ENCODE measurements around the gene INTS4.
"Not testable (repeated sequence)": the region's sequence is repeated elsewhere in the genome, so short reads cannot be mapped to it uniquely, and the experiment has no call there.

The INTS4 gene

GRCh38 chr11:77994434-77995362 is at the start of gene INTS4:
Gene INTS4 (minus strand): TSS chr11:77994668. CDS start chr11:77994643, 25 bp downstream.
- peak; percentile 99 for DNase-seq

- no peak for DNase-seq
Measured at GRCh38 chr11:78041843-78042440, 47.5 kb upstream of the INTS4 start.

DNA sequence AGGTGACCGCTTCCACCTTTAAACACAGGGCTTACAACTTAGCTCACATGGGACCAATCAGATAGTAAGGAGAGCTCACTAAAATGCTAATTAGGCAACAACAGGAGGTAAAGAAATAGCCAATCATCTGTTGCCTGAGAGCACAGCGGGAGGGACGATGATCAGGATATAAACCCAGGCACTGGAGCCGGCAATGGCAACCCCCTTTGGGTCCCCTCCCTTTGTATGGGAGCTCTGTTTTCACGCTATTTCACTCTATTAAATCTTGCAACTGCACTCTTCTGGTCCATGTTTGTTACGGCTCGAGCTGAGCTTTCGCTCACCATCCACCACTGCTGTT is 46.9 kb upstream of the INTS4 start:
- not testable (repeated sequence) for DNase-seq

GRCh38 chr11:78040691-78041379 is 46.4 kb upstream of the INTS4 start:
- no peak for DNase-seq

GRCh38 chr11:78039919-78040671 is 45.6 kb upstream of the INTS4 start:
- peak; percentile 32 for DNase-seq

- no peak for DNase-seq
Measured at GRCh38 chr11:78039391-78039918, 45.0 kb upstream of the INTS4 start.

GRCh38 chr11:78038697-78039313 is 44.3 kb upstream of the INTS4 start:
- DNase-seq, result no peak

- no peak for DNase-seq
Measured at GRCh38 chr11:78037825-78038620, 43.6 kb upstream of the INTS4 start.

DNA sequence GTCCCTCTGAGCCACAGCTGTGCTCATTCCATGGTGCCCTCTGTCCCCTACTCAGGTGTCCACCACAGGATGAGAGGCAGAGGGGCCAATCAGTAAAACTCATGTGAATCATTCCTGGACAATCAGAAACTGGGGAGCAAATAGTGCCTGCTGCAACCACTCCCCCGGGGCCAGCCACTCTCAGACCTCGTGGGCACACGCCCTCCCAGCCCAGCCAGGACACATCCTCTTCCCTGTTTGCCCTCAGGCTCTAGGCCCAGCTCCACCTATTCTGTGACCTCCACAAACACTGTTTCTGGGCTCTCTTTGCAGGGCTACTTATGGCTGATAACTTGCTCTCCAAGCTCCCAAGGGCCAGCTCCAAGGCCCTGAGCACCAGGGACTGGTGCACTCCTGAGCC is 42.6 kb upstream of the INTS4 start:
- no peak for DNase-seq

GRCh38 chr11:78036313-78036712 is 41.8 kb upstream of the INTS4 start:
- no peak for DNase-seq

- no peak for DNase-seq
Measured at GRCh38 chr11:78034623-78035022, 40.2 kb upstream of the INTS4 start.

GRCh38 chr11:78033040-78033439 is 38.6 kb upstream of the INTS4 start:
- DNase-seq, result no peak

- DNase-seq, result no peak
Measured at GRCh38 chr11:78032090-78032489, 37.6 kb upstream of the INTS4 start.

DNA sequence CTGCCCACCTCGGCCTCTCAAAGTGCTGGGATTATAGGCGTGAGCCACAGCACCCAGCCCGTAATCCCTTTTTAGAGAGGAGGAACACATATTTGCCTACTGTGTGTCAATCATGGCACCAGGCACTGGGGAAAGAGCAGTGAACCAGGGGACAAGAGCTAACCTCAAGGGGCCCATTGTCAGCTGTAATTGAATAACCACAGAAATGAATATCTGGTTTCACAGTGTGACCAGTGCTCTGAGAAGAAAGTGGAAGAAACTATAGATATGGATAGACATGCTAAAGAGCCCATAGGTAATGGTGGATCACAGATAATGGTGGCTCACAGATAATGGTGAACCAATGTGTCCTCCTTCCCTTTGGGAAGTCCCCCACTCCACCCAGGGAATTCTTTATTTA is 37.2 kb upstream of the INTS4 start:
- DNase-seq, result no peak

- DNase-seq, result no peak
Measured at GRCh38 chr11:78030429-78031325, 36.2 kb upstream of the INTS4 start.

DNA sequence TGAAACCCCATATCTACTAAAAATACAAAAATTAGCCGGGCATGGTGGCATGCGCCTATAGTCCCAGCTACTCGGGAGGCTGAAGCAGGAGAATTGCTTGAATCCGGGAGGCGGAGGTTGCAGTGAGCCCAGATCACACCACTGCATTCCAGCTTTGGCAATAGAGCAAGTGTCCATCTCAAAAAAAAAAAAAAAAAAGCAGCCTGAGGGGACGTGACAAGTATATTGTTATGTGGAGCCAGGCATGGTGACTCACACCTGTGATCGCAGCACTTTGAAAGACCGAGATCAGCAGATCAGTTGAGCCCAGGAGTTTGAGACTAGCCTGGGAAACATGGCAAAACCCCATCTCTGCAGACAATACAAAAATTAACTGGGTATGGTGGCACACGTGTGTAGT is 34.0 kb upstream of the INTS4 start:
- not testable (repeated sequence) for DNase-seq

GRCh38 chr11:78027759-78028158 is 33.3 kb upstream of the INTS4 start:
- DNase-seq, result no peak

- DNase-seq, result no peak
Measured at GRCh38 chr11:78025378-78025777, 30.9 kb upstream of the INTS4 start.

DNA sequence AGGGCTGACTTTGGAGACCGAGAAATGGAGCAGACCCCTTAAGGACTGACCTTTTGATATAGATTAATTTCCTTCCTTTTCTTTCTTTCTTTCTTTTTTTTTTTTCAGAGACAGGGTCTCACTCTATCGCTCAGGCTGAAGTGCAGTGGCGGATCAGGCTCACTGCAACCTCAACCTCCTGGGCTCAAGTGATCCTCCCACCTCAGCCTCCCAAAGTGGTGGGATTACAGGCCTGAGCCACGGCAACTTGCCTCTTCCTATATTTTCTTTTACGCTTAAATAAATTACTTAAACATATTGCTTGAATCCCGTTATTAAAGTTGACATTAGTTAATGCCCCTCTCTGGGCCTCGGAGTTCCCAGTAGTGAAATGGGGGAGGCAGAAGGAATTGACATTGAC is 29.0 kb upstream of the INTS4 start:
- DNase-seq, result no peak

Measured in CD4-positive, alpha-beta T cell treated with Interleukin-6 for 4 hours (primary cell).